Fibroblast of peridontal ligament (primary cell): Measurements from ENCODE around the gene CCSER1.

ENCODE experiments used
- DNase-seq: peaks from one replicate; pipeline ENCODE4 v3.0.0-alpha.2; 2010; ENCODE audit errors: extremely low read depth

CCSER1 gene

GRCh38 chr4:90128961-90129495 is 1.8 kb downstream of the CCSER1 start:
- DNase-seq: no peak

GRCh38 chr4:90130076-90130475 is 2.9 kb downstream of the CCSER1 start:
- DNase-seq: no peak

GRCh38 chr4:90137555-90137954 is 10.4 kb downstream of the CCSER1 start:
- DNase-seq: no peak

- DNase-seq: no peak
Measured at GRCh38 chr4:90142081-90142480, 14.9 kb downstream of the CCSER1 start.

- no peak for DNase-seq
Measured at GRCh38 chr4:90145319-90145718, 18.1 kb downstream of the CCSER1 start.

DNA sequence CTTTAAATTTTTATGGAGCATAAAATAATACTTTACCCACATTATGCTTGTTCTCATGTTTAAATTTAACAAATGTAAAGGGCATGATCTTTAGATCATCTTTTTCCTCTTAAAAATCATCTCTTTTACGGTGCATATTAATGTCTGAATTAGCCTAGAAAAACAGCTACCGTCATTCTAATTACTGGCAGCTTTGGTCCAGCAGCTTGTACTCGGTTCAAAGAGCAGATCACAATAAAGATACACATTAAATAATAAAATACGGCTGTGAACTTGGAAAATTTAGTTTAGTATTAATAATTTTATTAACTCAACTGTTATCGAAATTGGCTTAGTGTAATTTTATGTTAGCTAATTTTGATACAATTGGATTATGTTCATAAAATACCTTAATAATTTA is 19.1 kb downstream of the CCSER1 start:
- no peak for DNase-seq

DNA sequence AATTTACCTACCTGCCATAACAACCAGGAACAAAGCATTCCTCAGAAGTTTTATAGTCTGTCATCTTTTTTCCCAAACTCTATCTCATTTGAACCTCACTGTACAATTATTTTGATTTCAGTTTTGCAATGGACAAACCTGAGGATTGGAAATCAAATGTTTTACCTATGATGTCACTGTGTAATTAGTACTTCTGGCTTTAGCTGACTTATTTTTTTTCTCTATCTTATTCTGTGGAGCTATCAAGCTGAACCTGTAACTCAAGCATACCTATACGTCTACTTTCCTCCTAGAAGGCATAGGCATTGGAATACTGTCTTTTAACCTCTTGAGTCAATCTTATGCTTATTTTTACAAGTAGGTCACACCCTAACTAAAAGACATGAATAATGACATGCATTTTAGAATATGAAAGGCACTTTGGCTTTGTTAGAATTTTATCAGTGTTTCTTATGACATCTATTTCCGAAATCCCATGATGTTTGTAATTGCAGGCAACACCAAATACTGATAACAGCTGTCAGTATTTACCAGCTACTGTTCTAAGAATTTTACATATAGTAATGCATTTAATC is 21.5 kb downstream of the CCSER1 start:
- DNase-seq: no peak

GRCh38 chr4:90152024-90152423 is 24.8 kb downstream of the CCSER1 start:
- DNase-seq: no peak

DNA sequence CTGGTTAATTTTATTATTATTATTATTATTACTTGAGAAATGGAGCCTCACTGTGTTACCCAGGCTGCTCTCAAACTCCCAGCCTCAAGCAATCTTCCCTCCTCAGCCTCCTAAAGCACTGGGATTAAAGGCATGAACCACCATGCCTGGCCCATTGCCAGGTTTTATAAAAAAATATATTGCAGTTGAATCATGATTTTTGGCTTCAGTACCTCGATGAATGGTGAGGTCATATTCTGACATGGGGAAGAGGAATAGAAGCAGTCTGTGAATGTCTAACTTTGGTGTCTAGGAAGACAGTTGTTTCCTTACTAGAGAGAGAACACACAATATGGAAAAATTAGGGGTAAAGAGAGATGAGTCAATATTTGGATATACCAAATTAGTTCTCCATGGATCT is 32.0 kb downstream of the CCSER1 start:
- no peak for DNase-seq

- no peak for DNase-seq
Measured at GRCh38 chr4:90160044-90160443, 32.9 kb downstream of the CCSER1 start.

GRCh38 chr4:90162566-90162965 is 35.4 kb downstream of the CCSER1 start:
- DNase-seq: no peak

- no peak for DNase-seq
Measured at GRCh38 chr4:90163872-90164271, 36.7 kb downstream of the CCSER1 start.

DNA sequence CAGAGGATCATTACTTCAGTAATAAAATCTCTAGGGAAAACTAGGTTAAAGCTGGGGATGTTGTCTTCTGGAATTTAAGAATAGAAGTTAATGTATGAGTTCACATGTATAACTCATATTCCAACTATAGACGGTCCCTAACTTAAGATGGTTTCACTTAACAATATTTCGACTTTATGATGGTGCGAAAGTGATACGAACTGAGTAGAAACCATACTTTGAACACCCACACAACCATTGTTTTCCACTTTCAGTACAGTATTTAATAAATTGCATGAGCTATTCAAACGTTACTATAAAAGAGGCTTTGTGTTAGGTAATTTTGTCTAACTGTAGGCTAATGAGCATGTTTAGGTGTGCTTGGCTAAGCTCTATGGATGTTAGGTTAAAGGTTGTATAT is 38.7 kb downstream of the CCSER1 start:
- DNase-seq: no peak

DNA sequence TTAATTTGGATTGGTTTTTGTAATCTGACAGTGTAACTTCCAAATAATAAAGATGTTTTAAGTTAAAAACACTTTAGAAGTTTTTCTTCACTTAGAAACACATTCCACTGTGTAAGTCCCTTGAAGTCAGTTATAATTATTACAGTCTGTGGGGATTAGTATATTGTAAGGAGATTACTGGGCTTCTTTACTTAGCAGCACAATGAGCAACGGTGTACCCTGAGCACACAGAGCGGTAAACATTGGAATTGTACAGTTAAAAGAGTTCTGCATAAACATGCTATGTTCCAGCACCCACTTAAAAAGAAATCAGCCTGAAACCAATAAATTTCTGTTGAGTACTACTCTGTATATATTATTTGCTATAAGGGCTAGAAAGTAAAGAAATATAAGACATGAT is 44.3 kb downstream of the CCSER1 start:
- DNase-seq: no peak

DNA sequence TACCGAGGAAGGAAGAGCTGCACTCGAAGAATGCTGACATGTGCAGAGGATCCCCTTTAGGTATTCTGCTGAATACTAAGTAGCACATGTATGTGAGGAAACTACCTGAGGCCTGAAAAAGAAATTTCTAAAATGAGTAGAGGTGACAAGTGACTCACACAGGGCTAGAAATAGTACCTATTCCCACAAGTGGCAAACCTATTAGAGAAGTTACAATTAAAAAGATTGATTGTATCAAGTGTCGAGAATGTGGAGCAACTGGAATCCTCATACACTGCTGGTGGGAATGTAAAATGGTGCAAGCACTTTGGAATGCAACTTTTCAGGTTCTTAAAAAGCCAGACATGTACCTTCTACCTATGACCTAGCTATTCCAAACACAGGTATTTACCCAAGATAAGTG is 47.4 kb downstream of the CCSER1 start:
- DNase-seq: no peak

- no peak for DNase-seq
Measured at GRCh38 chr4:90181644-90182043, 54.5 kb downstream of the CCSER1 start.

- no peak for DNase-seq
Measured at GRCh38 chr4:90183254-90183653, 56.1 kb downstream of the CCSER1 start.

DNA sequence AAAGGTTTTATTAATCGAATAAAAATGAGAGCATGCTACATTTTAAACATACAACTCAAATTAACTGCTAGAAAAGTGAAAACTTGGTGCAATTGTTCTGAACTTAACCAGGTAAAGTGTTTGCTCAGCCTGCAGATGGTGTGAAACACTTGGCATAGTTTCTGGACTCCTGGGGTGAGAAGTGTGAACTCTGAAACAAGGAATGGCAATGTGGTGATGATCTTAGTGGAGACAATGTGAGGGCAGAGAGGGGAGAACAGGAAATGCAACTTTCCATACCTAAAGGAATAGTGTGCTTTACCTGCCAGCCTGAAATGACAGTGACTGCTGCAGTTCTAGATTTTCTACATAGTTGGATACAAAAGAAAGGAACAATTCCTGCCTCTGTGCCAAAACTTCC is 57.4 kb downstream of the CCSER1 start:
- no peak for DNase-seq

- no peak for DNase-seq
Measured at GRCh38 chr4:90185416-90185815, 58.2 kb downstream of the CCSER1 start.

- DNase-seq: no peak
Measured at GRCh38 chr4:90186229-90186628, 59.0 kb downstream of the CCSER1 start.

GRCh38 chr4:90187148-90187884 is 60.1 kb downstream of the CCSER1 start:
- DNase-seq: no peak

- DNase-seq: no peak
Measured at GRCh38 chr4:90189178-90189577, 62.0 kb downstream of the CCSER1 start.

DNA sequence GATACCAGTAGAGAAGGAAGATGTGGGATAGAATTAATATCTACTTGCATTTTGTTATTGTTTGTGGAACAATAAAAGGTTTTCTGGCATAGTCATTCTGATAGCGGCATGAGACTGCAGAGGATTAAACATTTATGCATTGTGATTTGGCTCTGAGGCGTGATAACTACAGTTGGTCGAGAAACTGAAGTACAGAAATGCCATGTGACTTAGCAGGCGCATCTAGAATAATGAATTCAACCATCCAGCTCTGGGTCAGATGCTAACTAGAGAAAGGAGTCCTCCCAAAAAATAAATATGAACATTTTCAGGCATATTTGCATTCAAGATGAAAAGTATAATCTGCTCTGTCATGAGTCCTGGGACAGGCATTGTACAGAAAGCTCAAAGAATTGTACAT is 62.8 kb downstream of the CCSER1 start:
- no peak for DNase-seq

DNA sequence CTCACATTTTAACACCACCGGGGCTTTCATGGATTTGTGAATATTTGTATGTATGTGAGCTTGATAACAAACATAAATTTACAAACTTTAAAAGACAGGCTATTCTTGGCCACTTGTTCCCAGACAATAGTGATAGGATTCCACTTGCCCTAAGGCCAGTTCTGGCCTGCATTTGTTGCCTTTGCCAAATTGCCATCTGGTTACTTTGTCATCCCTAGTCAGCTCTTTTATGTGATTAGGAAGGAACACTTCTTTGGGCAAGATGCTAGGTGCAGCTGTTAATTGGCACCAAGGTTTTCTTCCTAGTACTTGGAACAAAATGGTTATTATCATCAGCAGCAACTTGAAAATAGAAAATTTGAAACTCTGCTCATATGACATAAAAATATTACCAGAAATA is 63.3 kb downstream of the CCSER1 start:
- DNase-seq: no peak
